ENCODE results near the gene GRAMD4. TPM values are rescaled to one million over a fixed set of nuclear protein-coding genes. Genes with fewer than 3 reads are reported as not detected.

The GRAMD4 gene
- total RNA-seq, 1 donor from 2014 or later = 85.7 TPM

DNA sequence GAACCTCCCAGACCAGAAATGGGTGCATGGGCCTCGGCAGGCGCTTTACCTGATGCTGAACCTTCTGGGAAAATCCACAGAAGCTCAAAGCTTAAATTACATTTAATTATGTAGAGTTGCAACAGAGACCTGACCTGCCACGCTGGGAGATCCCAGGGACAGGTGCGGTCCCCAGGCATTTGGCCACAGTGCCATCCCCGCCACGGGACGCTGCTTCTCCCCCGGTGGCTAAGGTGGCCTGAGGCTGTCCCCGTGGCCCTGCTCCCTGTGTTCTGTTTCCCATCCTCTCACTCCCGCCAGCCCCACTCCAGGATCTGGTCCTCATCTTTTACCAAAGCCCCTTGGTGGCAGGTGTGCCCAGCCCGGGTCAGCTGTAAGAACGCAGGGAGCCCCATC is 39.6 kb downstream of the GRAMD4 start:
- Mint-ChIP-seq H3K4me3 (ENCODE audit: unreplicated experiment) (no peak overlapping the region), H3K27me3 (ENCODE audit: unreplicated experiment) (peaks cover 12% of the 10 kb centered on the region), H3K27ac (ENCODE audit: unreplicated experiment) (no peak overlapping the region), H3K4me1 (ENCODE audit: low read depth, unreplicated experiment) (peaks cover 8% of the 10 kb centered on the region), H3K9me3 (ENCODE audit: unreplicated experiment) (peaks cover 1% of the 10 kb centered on the region), H3K36me3 (ENCODE audit: unreplicated experiment) (no peaks in the 10 kb centered on the region)
- TF ChIP-seq, protein P1, sequence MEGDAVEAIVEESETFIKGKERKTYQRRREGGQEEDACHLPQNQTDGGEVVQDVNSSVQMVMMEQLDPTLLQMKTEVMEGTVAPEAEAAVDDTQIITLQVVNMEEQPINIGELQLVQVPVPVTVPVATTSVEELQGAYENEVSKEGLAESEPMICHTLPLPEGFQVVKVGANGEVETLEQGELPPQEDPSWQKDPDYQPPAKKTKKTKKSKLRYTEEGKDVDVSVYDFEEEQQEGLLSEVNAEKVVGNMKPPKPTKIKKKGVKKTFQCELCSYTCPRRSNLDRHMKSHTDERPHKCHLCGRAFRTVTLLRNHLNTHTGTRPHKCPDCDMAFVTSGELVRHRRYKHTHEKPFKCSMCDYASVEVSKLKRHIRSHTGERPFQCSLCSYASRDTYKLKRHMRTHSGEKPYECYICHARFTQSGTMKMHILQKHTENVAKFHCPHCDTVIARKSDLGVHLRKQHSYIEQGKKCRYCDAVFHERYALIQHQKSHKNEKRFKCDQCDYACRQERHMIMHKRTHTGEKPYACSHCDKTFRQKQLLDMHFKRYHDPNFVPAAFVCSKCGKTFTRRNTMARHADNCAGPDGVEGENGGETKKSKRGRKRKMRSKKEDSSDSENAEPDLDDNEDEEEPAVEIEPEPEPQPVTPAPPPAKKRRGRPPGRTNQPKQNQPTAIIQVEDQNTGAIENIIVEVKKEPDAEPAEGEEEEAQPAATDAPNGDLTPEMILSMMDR (IDR thresholded peaks at IDR 0.05; ENCODE audit: partially characterized antibody, unreplicated experiment) = no peak
- no peak for DNase-seq

DNA sequence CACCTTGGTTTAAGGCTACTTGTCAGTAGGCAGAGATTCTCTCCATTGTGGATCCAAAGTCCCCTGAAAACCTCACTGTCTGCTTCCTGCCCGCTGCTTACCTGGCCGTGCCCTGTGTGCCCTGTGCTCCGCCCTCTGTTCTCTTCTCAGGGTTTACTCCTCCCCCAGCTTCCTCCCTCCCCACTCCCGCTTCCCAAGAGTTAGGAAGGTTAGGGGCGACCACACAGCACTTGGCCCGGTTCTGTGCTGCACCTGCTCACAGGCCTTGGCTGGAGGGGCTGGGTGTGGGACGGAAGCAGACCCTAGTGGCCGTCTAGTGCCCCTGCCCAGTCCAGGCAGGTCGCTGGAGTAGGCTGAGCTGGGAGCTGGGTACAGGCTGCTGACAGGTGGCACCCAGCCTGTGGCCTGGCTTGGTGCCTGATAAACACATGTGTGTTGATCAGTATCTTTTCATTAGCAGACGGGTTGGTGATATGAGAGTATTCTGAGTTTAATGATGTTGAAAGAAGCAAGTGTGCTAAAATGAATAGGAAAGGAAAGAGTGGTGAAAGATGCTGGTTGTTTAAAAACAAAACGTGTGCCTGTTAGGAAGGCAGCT is 40.5 kb downstream of the GRAMD4 start:
- DNase-seq = no peak
- H3K4me1 Mint-ChIP-seq (ENCODE audit: low read depth, unreplicated experiment) = peaks cover 8% of the 10 kb centered on the region

DNA sequence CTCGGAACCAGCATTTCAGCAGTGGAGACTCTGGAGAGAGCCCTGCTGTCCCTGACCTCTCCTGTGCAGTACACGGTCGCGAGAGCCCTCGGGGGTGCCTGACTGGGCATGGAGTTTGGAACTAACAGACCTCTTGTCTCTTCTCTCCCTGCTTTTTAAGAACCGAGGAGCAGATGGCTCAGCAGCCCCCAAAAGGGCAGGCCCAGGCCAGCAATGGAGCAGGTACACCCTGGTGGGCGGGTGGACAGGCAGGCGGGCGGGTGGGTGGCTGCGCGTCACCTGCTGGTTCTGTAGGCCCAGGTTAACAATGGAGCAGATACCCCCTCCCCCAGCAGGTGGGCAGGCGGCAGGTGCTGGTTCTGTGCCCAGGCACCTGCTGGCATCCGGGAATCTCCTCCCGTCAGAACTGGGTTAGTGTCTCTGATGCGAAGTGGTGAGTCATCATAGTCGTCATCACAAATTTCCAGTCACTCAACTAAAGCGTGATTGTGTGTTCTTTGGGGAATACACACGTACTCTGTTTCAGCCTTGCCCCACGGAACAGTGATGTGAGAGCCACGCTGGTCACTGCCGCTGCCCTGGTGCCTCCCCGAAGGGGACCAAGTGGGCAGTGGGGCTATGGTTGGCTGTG is 41.1 kb downstream of the GRAMD4 start:
- peaks cover 8% of the 10 kb centered on the region for H3K4me1 Mint-ChIP-seq (ENCODE audit: low read depth, unreplicated experiment)
- TF ChIP-seq, protein P1 (IDR thresholded peaks at IDR 0.05; ENCODE audit: partially characterized antibody, unreplicated experiment) = no peak
- H3K9me3 Mint-ChIP-seq (ENCODE audit: unreplicated experiment) = peaks cover 1% of the 10 kb centered on the region
- no peak overlapping the region for H3K27ac Mint-ChIP-seq (ENCODE audit: unreplicated experiment)
- no peak for DNase-seq
- H3K27me3 Mint-ChIP-seq (ENCODE audit: unreplicated experiment) = peaks cover 13% of the 10 kb centered on the region
- no peak overlapping the region for H3K4me3 Mint-ChIP-seq (ENCODE audit: unreplicated experiment)
- H3K36me3 Mint-ChIP-seq (ENCODE audit: unreplicated experiment) = no peaks in the 10 kb centered on the region

More for the DNA sequence above, 40.5 kb downstream of the GRAMD4 start:
- H3K27me3 Mint-ChIP-seq (ENCODE audit: unreplicated experiment) = peaks cover 11% of the 10 kb centered on the region
- H3K4me3 Mint-ChIP-seq (ENCODE audit: unreplicated experiment) = peak overlapping the region; percentile 7
- TF ChIP-seq, protein P1 (IDR thresholded peaks at IDR 0.05; ENCODE audit: partially characterized antibody, unreplicated experiment) = no peak
- H3K27ac Mint-ChIP-seq (ENCODE audit: unreplicated experiment) = peak overlapping the region; percentile 66
- no peaks in the 10 kb centered on the region for H3K36me3 Mint-ChIP-seq (ENCODE audit: unreplicated experiment)
- peaks cover 1% of the 10 kb centered on the region for H3K9me3 Mint-ChIP-seq (ENCODE audit: unreplicated experiment)

DNA sequence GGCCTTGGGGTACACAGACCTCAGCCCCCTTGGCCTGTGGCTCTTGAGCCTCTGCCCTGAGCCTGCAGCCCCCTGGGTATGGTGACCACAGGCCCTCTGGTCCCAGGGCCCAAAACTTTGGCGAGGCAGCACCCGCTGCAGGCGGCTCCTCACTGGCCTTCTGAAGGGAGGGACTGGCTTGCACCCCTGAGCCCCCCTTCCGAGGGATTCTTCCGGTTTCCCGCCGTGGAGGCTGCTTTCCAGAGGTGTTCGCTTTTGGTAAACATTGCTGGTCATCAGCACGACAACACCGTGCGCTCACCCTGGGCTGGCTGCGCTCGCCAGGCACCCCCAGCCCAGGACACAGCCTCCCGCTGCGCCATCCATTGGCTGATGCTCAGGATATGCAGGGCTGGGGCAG is 42.0 kb downstream of the GRAMD4 start:
- DNase-seq = no peak
- H3K9me3 Mint-ChIP-seq (ENCODE audit: unreplicated experiment) = no peaks in the 10 kb centered on the region
- peaks cover 8% of the 10 kb centered on the region for H3K4me1 Mint-ChIP-seq (ENCODE audit: low read depth, unreplicated experiment)
- no peak overlapping the region for H3K4me3 Mint-ChIP-seq (ENCODE audit: unreplicated experiment)
- no peak overlapping the region for H3K27ac Mint-ChIP-seq (ENCODE audit: unreplicated experiment)
- H3K36me3 Mint-ChIP-seq (ENCODE audit: unreplicated experiment) = no peaks in the 10 kb centered on the region
- TF ChIP-seq, protein P1 (IDR thresholded peaks at IDR 0.05; ENCODE audit: partially characterized antibody, unreplicated experiment) = no peak
- peaks cover 13% of the 10 kb centered on the region for H3K27me3 Mint-ChIP-seq (ENCODE audit: unreplicated experiment)

DNA sequence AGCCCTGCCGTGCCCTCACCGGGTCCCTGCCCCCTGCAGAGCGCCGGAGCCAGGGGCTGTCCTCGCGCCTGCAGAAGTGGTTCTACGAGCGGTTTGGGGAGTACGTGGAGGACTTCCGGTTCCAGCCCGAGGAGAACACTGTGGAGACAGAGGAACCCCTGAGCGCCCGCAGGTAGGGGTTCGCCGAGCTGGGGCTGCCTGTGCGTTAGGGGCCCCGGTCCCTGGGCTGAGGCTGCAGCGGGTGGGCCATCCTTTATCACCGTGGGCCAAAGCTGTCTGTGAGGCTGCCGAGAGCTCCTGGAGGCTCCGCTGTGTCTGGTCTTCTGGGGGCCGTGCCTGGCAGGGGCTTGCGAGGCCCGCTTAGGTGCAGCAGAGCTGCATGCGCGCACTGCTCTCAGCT is 42.8 kb downstream of the GRAMD4 start:
- Mint-ChIP-seq H3K4me3 (ENCODE audit: unreplicated experiment) (no peak overlapping the region), H3K27me3 (ENCODE audit: unreplicated experiment) (peaks cover 7% of the 10 kb centered on the region), H3K4me1 (ENCODE audit: low read depth, unreplicated experiment) (peaks cover 8% of the 10 kb centered on the region), H3K9me3 (ENCODE audit: unreplicated experiment) (no peaks in the 10 kb centered on the region), H3K27ac (ENCODE audit: unreplicated experiment) (no peak overlapping the region), H3K36me3 (ENCODE audit: unreplicated experiment) (no peaks in the 10 kb centered on the region)
- no peak for DNase-seq
- TF ChIP-seq, protein P1 (IDR thresholded peaks at IDR 0.05; ENCODE audit: partially characterized antibody, unreplicated experiment) = no peak

Measured in glutamatergic neuron (in vitro differentiated cells).